Activated naive CD4-positive, alpha-beta T cell treated with Interleukin-2 at 50 U/mL for 16 hours (primary cell): ENCODE data around the gene VRK3.

Source experiments
- DNase-seq: peaks from one replicate; pipeline ENCODE4 v3.0.0-alpha.2; 2020

Gene VRK3

GRCh38 chr19:49927526-49928264 lies 97.5 kb downstream of the VRK3 start:
- no peak for DNase-seq

GRCh38 chr19:49926515-49926914 lies 98.7 kb downstream of the VRK3 start:
- no peak for DNase-seq
